HL-60/S4 (cell line): Measurements from ENCODE around the gene OCSTAMP.

Experiments
- in situ Hi-C: fragments of 300-500 bp; cut with MboI; formaldehyde crosslinking; loops from 2 replicates; pipeline ENCODE4 v1.14.3; 2022; ENCODE audit warnings: low sequenced_read_pairs

Gene OCSTAMP

DNA sequence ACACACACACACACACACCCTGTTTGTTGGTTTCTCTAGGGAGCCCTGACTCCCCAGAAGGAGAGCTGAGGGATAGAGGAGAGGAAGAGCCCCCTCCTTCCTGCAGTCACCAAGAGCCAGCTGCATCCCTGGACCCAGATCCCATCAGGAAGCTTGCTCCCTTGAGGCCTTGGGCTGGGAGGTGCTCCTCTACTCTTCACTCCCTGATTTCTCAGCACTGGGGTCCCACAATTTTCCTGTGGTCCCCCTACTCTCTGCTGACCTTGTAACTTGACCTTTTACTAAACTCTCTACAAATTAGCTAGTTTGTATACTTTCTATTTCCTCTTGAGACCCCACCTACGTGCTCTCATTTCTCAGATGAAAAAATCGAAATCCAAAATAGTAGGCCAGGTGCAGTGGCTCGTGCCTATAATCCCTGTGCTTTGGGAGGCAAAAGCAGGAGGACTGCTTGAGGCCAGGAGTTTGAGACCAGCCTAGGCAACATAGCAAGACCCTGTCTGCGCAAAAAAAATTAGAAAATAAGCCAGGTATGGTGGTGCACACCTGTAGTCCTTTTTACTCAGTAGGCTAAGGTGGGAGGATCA, 5.0 kb upstream of the OCSTAMP start:
- in situ Hi-C loops, result loop anchor here (10.0 kb wide), 1 partner anchor 129 kb away; the partner anchor contains the start of gene TP53RK

DNA sequence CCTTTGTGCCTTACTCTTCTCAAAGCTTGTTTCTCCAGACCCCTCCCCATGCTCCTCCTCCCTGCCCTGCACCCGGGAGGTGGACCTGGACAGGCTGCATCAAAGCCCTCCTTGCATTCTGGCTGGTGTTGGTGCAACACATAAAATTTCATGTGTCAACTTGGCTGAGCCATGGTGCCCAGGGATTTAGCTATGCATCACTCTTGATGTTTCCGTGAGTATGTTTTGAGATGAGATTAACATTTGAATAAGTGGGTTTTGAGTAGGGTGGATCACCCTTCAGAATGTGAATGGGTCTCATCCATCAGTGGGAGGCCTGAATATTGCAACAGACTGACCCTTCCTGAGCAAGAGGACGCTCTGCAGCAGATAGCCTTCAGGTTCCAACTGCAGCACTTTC, 4.4 kb upstream of the OCSTAMP start:
- in situ Hi-C loops, result loop anchor here (10.0 kb wide), 1 partner anchor 130 kb away; the partner anchor contains the start of gene TP53RK

DNA sequence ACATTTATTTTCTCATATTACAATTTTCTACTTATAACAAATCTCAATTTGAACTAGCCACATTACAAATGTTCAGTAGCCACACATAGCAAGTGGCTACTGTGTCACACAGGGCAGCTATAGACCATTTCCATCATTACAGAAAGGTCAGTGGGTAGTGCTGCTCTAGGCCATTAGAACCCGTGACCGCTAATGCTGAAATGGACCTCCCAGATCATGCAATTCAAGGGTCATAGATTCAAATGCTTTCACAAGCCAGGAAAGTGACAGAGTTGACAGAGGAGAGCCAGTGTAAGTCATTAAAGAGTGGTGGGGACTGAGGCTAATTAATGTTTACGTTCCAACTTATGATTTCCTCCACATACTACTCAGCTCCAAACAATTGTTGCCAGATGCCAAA, 3.5 kb upstream of the OCSTAMP start:
- in situ Hi-C loops, result loop anchor here (10.0 kb wide), 1 partner anchor 131 kb away; the partner anchor contains the start of gene TP53RK

DNA sequence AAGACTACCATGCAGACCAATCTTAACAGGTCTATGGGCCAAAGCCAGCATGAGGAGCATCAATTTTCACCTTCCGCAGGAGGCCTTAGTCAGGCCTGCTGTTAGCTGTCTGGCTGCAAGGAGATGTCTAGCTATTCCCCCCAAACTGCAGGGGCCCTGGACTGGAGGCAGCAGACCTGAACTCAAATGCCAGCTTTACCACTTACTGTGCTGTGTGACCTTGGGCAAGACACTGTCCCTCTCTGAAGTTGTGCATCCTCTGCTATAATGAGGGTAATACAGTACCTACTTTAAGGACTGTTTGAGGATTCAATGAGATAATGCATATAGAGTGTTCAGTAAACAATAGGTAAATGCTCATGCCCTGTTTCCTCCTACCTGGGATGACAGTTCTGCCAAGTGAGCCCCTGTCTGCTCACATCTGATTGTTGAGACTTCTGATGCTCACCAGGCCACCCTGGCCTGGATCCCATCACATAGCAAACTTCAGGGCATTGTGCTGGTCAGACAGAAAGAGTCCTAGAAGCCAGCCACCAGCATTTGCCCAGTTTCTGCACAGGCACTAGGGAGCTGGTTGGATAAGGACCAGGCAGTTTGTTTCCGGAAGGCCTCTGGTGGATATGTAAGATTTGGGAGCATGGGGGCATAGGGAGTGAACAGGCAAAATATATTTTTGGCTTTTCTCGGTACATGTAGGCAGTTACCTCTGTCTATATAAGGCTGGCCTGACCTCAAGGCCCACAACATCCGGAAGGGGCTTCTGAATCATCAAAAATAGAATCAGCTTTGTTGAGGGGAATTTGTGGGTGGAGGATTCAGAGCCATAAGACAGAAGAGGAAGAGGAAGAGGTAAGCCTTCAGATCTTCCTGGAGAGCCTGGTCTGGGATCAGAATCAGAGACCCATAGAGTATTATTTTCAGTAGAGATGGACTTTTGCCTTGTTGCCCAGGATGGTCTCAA, 2.3 kb upstream of the OCSTAMP start:
- in situ Hi-C loops, result loop anchor here (10.0 kb wide), 1 partner anchor 132 kb away; the partner anchor contains the start of gene TP53RK

DNA sequence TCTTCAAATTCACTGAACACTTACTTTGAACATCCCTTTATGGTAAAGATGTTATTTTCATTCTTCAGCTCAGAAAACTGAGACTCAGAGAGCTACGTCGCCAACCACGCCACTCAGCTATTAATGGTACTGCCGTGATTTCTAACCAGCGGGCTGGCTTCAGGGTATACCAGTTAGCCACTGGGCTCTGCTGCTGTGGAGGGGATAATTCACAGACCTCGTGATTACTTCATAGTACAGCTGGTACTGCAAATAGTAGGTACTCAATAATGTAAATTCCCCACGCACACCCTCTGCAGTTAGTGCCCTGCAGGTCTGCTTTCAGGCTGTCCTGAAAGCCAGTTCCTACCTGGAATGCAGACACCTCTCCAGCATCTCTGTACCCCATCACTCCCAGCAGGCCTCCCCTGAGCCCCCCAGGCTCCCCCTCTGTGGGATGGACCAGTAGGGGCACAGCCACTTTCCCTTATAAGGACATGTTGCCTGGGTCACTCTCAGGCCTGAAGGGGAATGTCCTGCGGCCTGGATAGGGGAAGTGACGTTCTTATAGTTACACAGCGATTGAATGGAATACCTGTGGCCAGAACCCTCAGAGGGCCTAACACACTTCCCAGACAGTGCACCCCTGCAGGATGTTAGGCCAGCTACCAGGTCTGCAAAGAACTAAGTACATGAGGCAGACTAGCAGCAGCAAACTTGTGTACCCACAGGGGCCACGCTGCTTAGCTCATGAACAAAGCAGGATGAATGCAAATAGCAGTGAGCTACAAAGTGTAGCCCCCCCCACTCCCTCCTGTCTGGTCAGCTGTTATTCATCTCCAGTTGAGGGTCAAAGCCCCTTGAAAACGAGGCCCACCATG, 1.3 kb upstream of the OCSTAMP start:
- in situ Hi-C loops, result loop anchor here (10.0 kb wide), 1 partner anchor 133 kb away; the partner anchor contains the start of gene TP53RK

DNA sequence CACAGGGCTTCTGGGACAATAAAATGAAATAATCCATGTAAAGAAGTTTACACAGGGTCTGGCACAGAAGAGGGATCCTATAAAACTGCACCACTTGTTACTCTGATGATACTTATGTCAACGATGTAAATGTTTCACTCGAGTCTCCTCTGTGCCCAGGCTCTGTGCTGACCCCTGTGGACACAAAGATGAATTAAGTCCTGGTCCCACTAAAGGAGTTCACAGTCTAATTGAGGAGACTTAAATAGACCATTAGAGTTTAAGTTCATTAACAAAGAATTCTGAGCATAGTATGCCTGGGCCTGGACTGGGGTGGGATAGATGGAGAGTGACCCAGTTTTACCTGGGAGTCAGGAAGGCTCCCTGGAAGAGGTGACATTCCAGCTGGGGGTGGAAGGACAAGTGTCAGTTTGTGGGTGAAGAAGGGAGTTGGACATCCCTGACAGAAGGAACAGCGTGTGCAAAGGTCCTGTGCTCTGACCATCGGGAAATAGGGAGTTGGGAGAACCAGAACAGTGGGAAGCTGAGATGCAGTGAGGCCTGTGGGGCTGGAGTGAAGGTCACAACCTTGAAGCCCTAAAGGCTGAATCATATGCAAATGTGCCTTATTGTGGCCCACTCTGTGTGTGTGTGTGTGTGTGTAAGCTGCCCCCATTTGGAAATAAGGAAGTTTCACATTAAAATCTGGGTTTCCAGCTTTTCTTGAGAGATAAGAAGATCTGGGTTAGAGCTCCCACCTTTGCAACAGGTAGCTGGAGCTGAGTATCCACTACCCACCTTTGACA, 1.1 kb downstream of the OCSTAMP start:
- in situ Hi-C loops, result no loop called here

DNA sequence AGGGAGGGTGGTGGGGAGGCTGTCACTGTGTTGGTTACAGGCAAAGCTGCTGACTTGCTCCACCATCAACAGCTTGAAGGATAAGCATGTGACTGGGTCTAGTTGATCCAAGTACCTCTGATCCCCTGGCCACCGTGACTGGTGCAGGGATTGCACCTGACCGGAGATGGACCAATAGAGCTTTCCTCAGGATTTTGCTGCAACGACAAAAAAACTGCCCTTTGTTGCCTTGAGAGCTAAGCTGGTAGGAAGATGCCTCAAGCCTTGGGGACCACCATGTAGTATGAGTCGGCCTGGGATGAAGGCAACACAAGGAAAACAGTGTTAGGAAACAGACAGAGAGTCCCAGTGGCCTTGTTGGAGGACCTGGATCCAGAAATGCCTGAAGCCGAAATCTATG, 1.8 kb downstream of the OCSTAMP start:
- in situ Hi-C loops, result no loop called here

DNA sequence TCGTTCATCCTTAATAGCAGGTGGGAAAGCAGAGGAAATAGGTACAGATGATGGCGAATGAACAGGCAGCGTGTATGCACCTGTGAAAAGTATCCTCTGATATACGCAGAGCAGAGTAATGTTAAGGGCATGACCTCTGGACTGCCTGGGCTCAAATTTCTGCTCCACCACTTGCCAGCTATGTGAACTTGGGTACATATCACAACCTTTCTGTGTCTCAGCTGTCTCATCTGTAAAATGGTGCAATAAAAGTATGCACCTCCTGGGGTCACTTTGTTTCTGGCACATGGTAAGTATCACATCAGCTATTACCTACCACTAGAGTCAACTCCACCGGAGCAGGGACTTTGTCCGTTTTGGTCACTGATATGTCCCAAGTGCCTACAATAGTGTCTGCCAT, 2.5 kb downstream of the OCSTAMP start:
- in situ Hi-C loops, result no loop called here

DNA sequence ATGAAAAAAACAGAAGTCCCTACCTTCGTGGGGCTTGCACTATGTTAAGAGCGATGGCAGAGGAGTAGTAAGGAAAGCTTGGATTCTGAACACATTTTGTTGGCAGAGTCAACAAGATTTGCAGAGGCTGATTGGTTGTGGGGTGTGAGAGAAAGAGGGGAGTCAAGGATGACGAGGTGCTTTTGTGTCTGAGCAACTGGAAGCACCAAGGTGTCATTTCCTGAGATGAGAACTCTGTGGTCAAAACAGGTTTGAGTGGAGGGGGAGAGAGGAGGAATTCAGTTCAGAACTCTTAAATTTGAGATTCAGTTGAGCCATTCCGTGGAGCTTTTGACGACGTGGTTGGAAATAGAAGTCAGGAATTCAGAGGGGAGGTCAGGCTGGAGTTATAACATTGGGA, 3.5 kb downstream of the OCSTAMP start:
- in situ Hi-C loops, result no loop called here

DNA sequence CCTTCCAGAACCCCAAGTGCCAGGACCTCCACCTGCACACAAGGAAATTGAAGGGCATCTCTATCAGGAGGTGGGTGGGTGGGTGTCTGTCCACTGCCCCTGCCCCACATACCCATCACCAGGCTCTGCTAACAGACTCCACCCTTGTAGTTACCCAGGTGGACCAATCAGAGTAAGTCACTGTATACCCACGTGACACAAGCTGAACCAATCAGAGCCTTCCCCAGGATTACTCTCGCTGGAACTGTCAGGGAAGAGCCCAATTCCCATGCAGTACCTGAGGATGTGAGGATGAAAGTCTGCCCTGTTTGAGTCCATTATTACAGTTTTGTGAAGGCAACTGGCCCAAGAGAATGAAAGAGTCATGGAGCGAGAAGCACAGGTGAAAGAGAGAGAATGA, 4.2 kb downstream of the OCSTAMP start:
- in situ Hi-C loops, result no loop called here

DNA sequence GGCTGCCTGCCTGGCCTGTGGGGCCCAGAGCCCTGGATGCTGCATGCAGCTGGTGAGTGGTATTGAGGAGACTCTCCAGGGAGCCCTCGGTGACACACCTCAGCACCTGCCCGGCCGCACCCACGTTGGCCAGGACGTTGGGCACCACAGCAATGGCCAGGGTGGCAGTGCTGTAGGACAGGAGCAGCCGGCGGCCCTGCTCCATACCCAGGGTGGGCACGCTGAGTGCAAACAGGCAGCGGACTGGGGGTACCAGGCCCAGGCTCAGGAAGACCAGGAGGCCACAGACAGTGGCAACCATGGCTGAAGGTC, 4.7 kb downstream of the OCSTAMP start:
- in situ Hi-C loops, result no loop called here

DNA sequence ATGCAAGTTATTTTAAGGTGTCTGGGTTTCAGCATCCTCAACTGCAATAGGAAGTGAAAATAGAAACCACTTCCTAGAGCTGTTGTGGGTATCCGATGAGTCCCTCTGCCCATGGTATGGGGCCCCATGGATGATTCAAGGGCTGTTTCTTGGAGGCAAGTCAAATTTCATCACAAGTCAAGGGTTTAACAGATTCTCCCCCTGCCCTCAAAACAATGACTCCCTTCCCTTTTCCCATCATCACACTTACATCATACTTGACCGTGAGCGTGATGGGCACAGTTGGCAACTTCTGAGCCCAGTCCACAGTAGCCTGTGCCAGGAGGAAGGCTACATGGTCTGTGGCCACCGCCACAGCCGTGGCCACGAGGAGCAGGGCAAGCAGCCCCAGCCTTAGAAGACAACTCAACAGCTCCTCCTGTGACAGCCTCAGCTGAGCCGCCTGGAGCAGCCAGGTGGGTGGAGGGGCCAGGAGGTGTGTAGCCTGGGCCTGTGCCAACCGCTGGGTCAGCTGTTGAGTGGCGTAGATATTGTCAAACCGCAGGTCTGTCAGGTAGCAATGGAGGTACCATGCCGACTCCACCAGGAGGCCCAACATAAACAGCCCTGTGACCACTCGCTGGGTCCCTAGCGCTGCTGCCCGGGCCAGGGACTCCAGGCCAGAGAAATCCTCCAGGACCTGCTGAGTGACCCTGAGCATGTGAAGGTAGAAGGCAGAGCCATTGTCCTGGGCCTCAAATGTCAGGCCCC, 5.2 kb downstream of the OCSTAMP start:
- in situ Hi-C loops, result no loop called here

DNA sequence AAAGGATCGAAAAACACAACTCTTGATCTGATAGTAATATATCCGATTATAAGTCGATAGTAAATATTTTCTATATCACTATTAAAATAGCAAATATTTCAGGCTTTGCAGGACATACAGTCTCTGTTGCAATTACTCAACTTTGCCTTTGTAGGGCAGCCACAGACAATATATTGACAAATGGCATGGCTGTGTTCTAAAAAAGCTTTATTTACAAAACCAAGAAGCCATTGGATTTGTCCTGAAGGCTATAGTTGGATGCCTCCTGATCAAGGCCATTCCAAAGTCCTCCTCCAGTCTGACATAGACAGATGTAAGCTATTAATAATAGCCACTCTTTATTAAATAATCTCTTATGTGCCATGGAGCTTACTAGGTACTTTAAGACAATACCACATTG, 5.9 kb downstream of the OCSTAMP start:
- in situ Hi-C loops, result no loop called here

DNA sequence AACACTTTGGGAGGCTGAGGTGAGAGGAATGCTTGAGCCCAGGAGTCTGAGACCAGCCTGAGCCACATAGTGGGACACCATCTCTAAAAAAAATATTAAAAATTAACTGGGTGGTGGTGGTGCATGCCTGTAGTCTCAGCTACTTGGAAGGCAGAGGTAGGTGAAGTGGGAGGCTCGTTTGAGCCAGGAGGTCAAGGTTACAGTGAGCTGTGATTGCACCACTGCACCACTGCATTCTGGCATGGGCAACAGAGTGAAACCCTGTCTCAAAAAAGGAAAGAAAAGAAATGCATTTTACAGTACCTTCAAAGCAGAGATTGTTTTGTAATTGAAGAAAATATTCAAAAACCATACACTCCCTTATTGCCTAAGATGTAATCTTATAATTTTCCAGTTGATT, 6.5 kb downstream of the OCSTAMP start:
- in situ Hi-C loops, result no loop called here

DNA sequence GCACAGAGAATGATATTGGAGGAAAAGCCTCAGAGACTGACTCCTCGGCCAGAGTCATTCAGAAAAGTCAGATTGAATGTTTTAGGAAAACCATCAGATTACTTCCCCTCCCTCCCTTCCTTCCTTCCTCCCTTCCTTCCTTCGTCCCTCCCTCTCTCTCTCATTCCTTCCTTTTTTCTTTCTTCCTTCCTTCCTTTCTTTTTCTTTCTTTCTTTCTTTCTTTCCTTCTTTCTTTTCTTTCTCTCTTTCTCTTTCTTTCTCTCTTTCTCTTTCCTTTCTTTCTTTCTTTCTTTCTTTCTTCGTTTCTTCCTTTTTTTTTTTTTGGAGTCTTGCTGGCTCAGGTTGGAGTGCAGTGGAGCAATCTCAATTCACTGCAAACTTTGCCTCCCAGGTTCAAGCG, 7.4 kb downstream of the OCSTAMP start:
- in situ Hi-C loops, result no loop called here

DNA sequence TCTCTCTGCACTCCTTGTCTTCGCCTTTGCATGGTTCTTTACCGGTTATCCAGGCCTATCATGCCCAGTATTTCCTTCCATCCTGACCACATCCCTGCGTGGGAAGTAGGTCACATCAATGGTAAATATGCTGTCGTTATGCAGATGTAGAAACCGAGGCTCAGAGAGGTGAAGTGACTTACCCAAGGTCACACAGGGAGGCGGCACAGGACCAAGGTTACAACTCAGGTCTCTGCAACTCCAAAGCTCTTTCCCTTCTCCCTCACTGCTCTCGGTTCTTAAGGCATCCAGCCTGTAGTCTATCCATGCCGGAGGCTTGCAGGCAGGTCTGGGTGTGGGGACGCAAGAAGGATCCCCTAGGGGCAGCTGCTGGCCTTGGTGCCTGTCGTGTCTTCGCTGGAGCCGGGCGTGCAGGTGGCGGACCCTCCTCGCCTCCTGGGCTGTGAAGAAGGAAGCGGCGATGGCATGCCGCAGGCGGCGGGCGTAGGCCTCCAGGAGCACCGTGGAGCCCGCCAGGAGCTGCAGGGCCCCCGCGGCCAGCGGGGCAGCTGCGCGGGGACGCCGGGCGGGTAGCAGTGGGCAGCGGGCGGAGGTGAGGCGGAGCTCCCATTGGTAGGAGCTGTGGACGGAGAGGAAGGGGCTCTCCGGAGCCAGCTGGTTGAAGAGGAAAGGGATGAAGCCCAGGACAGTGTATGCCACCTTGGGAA, 9.1 kb downstream of the OCSTAMP start:
- in situ Hi-C loops, result no loop called here

DNA sequence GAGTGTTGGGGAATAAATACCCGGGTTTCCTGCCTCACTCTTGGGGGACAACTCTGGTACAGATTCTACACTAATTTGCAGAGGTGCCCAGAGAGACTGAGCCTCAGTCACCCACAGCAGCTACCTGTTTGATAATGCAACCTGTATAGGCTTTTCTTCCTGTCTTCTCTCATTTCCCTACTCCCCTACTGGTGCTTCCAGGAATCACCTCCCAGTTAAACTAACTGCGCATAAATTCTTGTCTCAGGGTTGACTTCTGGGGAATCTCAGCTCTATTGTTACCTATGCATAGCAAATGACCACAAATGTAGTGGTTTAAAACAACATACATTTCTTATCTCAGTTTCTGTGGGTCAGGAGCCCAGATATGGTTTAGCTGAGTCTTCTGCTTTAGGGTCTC, 11.3 kb downstream of the OCSTAMP start:
- in situ Hi-C loops, result no loop called here

DNA sequence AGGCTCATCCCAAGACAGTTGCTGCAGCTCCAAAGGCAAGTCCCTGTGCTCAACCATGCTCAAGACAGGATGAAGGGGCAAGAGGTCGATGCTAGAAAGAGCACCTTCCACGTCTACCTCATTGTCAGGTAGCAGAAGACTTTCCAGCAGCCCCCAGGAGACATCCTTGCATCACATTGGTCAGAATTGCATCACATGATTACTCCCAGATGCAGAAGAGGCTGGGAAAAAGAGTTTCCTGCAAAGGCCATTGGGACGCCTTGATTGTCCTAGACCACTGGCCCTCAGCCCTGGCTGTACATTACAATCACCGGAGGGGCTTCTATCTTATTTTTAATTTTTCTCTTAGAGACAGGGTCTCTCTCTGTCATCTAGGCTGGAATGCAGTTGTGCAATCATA, 19.8 kb downstream of the OCSTAMP start:
- in situ Hi-C loops, result no loop called here

DNA sequence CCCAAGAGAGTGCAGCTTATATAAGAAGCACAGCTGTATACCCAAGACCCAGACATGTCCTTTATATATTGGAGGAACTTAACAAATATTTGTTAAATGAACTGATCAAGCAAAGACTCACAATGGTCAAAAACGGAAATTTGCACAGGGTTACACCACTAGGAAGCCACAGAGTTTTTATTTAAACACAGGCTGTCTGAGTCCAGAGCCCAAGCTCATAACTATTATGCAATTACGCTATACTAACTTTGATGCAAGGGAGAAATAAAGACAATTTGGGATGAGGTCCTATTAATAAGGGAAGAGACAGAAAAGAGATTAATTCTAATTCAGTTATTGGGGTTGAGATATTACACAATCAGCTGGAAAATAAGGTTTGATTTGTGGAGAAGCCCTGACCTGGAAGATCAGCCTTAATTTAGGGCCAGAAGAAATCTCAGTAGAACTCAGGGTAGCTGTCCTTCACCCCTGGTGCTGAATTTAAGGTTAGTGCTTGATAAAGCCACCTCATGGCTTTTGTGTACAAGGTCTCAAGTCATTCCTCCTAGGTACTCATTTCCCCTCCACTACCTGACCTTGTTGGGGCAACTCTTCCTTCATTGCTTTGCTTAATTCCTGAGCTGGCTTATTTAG, 26.6 kb downstream of the OCSTAMP start:
- in situ Hi-C loops, result loop anchor here (10.0 kb wide), 1 partner anchor 161 kb away; the partner anchor contains the start of gene TP53RK
